Colon (tissue), 2 donors: ENCODE results near the gene ZFHX3.

Source experiments
- FAIRE-seq: peaks from 2 replicates; lab custom pipeline; 2012; peaks lifted over from hg19 to GRCh38; lab: Jason Lieb, UNC
- donor health status: control.
- donor health status: control.

ZFHX3 gene

DNA sequence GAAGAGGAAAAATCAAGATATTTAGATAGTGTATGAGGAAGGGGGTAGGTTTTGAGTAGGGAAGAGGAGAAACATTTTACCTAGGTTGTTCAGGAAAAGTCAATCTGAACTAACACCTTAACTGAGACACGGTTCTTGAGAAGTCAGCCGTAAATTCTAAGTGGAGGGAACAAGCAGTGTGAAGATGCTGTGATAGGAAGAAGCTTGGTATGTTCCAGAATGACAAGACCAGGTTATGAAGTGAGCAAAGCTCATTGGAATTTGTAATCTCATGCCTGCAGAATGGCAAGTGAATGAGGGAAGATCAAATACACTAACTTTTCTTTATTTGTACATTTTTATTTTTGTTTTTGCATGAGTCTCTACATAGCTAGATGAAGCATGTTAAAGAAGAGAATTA, 307.6 kb downstream of the ZFHX3 start:
- no peak for FAIRE-seq

DNA sequence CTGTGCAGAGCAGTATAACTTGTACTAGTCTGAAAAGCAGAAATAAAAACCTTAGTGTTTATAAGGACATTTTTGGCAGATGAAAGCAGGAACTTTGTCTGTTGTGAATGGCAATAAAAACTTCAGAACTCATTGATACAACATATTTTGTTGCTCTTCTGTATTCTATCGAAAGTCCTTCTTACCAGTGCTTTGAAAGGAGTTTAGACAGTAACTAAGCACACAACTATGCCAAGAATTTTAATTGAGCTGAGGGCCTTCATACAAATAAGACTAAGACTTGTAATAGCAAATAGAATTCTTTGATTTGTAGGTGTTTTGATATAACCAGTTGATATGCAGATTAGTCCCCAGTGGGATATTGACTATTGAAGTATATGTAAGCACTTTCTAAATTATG, 308.4 kb downstream of the ZFHX3 start:
- FAIRE-seq = no peak

DNA sequence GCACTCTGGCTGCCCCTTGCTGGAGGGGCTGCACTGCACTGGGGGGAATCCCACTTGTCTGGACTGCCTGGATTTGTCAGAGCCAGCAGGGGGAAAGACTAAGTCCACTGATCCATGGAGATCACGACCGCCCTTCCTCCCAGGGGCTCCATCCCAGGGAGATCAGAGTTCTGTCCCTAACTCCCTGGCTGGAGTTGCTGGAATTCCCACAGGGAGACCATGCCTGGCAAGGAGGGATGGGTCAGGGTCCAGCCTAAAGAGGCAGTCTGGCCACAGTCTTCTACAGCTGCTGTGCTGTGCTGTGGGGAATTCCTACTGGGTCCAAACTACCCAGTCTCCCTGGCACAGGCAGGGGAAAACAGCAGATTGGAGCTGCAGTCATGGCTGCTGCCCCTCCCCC, 311.9 kb downstream of the ZFHX3 start:
- no peak for FAIRE-seq
